Activated CD4-positive, alpha-beta T cell treated with anti-CD3 and anti-CD28 coated beads, Interleukin-2, Interleukin-6, amounts not matched to agents 100 ng/mL and 50 ng/mL, durations not matched to agents 16 hours and 8 hours (primary cell): ENCODE measurements around the gene KIF26A.
"Not testable (repeated sequence)": the region's sequence is repeated elsewhere in the genome, so short reads cannot be mapped to it uniquely, and the experiment has no call there.

Experiments used
- DNase-seq: peaks from one replicate; pipeline ENCODE4 v3.0.0-alpha.2; 2020

KIF26A gene

DNA sequence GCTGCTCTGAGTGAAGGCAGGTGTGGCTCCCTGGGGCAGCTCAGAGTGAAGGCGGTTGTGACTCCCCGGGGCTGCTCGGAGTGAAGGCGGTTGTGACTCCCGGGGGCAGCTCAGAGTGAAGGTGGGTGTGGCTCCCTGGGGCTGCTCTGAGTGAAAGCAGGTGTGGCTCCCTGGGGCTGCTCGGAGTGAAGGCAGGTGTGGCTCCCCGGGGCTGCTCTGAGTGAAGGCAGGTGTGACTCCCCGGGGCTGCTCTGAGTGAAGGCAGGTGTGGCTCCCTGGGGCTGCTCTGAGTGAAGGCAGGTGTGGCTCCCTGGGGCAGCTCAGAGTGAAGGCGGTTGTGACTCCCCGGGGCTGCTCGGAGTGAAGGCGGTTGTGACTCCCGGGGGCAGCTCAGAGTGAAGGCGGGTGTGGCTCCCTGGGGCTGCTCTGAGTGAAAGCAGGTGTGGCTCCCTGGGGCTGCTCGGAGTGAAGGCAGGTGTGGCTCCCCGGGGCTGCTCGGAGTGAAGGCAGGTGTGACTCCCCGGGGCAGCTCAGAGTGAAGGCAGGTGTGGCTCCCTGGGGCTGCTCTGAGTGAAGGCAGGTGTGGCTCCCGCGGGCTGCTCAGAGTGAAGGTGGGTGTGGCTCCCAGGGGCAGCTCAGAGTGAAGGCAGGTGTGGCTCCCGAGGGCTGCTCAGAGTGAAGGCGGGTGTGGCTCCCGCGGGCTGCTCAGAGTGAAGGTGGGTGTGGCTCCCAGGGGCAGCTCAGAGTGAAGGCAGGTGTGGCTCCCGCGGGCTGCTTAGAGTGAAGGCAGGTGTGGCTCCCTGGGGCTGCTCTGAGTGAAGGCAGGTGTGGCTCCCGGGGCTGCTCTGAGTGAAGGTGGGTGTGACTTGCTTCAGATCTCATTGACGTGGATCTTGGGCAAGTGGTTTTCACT lies 87.1 kb downstream of the KIF26A start:
- not testable (repeated sequence) for DNase-seq

DNA sequence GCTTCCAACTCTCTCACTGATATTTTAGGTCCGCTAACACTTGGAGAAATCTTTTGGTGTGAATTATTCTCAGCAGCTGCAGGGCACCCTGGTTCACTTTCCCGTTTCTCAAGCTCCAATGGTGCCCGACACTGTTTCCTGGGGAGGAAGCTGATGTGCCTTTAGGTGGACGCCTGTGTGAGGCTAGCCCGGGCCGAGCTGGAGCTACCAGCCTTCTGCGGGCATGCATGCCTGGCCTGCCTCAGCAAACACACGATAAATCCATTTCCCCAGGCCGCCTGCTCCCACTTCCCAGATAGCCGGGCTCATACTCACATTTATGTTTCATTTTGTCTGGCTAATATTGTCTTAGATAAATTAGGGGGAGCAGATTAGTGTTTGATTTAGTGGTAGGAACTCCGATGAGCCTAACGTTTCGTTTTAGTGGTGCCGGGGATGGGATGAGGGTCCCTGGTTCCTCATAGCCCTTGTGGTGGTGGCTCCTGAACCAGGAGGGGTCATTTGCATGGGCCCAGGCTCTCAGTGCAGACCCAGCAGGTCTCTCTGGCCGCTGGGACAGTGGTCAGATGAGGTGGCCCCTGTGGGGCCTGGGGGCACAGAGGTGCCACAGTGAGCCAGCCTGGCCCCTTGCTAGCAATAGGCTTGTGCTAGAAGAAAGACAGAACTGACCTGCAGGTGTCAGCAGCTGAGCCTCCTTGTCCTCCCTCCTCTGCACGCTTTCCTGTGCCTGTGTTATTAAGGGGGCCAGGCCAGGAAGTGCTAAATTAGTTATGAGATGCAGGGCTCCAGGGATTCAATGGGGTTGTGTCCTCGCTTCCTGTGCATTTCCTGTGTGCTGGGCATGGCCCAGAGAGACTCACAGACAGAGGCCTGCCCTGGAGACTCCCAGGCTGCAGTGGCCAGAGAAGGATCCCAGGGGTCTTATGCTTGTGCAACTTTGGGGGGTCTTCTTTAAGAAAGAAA lies 88.3 kb downstream of the KIF26A start:
- no peak for DNase-seq

DNA sequence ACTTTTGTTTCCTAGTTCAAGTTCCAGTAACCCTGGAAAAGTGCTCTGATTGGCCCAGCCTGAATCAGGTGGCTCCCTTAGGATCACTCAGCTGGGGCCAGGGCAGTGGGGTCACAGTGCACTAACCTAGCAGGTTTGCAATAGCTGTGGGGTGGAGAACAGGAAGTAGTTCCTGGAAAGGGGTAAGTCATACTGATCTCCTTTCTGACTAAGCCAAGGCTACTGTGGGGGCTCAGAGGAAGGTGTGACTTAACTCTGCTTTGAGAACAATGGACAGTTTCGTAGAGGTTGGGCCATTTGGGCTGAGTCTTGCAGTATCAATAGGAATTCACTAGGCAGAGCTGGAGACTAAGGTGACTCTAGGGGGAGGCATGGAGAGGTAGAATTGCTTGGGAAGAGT lies 89.4 kb downstream of the KIF26A start:
- DNase-seq: peak; percentile 83

DNA sequence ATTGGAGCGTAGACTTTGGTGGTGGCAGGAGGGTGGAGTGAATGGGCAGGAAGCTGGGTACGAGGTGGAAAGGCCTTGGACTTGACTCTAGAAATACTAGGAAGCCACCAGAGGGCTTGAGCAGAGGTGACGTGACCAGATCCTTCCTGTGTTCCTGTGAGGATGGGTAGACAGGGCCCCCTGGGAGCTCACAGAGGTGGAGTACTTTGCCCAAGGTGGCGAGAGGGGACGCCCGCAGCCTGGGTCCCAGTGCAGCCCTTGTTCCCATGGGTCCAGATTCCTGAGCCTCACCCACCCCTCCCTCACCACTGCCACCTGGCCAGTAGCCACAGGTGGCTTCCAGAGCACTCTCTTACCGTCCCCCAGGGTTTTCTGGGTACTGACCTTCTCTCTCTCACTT lies 89.8 kb downstream of the KIF26A start:
- no peak for DNase-seq

DNA sequence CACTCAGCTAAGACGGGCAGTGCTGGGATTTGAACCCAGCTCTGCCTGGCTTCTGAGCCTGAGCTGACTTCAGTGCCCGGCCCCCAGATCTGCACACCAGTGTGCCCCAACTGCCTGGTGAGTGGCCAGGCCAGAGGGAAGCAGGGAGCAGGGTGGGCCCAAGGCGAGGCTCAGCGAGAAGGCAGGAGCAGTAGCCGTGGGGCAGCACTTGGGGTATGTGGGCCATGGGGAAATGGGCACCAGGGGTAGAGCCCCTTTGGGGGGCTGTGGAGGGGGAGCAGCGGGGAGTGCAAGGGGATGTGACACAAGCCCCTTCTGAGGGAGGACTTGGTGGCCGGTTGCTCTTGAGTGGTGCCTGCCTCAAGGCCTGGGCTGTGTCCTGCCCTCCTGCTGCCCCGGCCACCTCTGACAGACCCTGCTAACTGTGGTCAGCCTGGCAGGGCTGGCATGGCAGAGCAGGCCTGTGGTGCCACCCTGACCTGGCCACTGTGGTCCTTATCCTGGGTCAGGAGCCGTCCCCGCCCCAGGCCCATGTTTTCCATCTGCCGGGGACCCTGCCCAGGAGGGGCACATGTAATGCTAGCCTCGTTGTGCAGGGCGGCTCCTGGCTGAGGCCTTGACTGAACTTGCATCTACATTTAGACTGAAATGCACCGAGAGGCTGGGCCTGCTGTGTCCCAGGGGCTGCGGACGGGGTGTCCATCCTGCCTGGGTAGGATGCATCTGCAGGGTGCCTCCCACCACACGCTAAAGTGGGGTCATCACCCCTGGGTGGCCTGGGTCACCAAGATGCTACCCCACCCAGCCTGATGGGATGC lies 90.5 kb downstream of the KIF26A start:
- no peak for DNase-seq

DNA sequence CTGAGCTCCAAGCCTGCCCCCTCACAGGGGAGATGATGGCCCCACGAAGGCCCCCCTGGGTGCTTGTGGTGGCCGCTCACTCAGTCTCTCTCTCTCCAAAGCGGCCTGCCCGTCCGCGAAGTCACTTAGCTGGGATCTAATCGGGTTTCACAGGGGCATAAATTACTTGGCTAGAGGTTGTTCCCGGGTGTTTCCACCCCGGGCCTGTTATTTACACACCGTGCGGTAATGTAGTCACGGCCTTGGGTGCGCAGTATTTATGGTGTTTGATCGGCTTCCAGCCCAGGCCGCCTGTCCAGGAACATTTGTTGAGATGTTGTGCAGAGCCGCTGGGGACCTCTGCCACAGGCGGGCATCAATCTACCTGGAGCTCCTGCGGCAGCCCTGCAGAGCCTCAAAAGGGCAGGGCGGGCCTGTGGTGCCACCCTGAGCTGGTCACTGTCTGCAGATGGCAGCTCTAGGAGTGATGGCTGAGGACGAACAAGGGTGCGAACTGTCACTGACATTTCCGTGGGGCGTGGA lies 91.2 kb downstream of the KIF26A start:
- no peak for DNase-seq

DNA sequence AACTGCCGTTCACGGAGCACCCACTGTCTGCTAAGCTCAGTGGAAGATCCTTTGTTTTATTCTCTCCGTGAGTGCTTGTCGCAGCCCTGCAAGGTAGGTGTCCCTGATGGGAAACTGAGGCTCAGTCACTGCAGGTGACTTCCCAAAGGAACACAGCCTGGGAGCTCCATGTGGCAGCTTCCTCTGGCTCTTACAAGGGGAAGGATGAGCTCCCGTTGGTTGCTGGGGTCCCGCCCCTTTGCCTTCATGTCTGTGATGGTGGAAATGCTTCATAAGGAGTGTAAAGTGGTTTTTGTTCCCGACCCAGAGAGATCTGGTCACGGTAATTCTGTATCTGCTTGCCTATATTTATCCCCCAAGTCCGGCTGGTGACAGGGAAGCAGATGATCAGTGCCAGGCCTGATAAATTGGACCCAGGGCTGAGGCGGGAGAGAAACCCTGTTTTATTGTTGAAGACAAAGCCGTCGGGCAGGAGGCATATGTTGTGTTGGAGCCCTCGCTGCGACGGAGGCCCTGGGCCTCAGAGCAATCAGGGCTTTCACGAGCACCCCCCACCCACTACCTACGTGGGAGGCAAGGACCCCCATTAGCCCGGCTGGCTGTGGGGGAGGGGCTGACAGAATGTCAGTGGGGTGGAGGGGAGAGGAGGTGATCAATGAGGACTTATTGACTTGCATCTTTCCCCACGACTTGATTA lies 91.9 kb downstream of the KIF26A start:
- DNase-seq: no peak
